ENCODE results near the gene DLEC1. TPM values are rescaled to one million over a fixed set of nuclear protein-coding genes. Genes with fewer than 3 reads are reported as not detected.
A peak's percentile ranks its signal among the peaks of the same experiment; 100 is the strongest.

Gene DLEC1
- total RNA-seq, 4 donors from 2014 or later: 0.44 to 1.7 (median 1.5) TPM

DNA sequence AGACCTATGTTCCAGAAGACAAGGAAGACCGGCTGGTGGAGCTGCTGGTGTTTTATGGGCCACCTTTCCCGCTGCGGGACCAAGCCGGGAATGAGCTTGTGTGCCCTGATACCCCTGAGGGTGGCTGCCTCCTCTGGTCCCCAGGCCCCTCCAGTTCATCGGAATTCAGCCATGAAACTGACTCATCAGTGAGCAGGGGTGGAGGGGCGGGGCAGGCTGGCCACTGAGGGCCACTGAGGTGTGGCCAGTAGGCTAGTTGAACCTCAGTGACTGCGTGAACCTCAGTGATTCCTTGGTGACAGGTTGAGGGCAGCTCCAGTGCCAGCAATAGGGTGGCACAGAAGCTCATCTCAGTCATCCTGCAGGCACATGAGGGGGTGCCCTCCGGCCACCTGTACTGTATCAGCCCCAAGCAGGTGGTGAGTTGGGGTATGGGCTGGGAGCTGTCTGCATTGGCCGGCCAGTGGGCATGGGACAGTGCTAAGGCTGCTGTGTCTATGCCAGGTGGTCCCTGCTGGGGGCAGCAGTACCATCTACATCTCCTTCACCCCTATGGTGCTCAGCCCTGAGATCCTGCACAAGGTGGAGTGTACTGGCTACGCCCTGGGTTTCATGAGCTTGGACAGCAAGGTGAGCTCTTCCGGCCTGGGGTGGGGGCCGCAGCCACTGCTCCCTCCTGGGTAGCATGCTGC lies 77.6 kb downstream of the DLEC1 start:
- Histone ChIP-seq H3K27me3 (no peaks in the 10 kb centered on the region), H3K27ac (no peak overlapping the region), H3K4me3 (replicated peaks in 1 of 3) (no peak overlapping the region), H3K4me1 (no peaks in the 10 kb centered on the region), H3K36me3 (peaks cover 2 to 4% of the 10 kb centered on the region in 2 donors), H3K9me3 (no peaks in the 10 kb centered on the region)
- 83 to 93% methylated on average over 6 to 9 of the region's 12 CpGs for WGBS, 2 donors
- no peak for DNase-seq
- intact Hi-C loops (cut with DNase I): no loop called here
- no peak for TF ChIP-seq POLR2A (IDR thresholded peaks at IDR 0.05)
- TF ChIP-seq, protein P1, sequence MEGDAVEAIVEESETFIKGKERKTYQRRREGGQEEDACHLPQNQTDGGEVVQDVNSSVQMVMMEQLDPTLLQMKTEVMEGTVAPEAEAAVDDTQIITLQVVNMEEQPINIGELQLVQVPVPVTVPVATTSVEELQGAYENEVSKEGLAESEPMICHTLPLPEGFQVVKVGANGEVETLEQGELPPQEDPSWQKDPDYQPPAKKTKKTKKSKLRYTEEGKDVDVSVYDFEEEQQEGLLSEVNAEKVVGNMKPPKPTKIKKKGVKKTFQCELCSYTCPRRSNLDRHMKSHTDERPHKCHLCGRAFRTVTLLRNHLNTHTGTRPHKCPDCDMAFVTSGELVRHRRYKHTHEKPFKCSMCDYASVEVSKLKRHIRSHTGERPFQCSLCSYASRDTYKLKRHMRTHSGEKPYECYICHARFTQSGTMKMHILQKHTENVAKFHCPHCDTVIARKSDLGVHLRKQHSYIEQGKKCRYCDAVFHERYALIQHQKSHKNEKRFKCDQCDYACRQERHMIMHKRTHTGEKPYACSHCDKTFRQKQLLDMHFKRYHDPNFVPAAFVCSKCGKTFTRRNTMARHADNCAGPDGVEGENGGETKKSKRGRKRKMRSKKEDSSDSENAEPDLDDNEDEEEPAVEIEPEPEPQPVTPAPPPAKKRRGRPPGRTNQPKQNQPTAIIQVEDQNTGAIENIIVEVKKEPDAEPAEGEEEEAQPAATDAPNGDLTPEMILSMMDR (IDR thresholded peaks at IDR 0.05): no peak

DNA sequence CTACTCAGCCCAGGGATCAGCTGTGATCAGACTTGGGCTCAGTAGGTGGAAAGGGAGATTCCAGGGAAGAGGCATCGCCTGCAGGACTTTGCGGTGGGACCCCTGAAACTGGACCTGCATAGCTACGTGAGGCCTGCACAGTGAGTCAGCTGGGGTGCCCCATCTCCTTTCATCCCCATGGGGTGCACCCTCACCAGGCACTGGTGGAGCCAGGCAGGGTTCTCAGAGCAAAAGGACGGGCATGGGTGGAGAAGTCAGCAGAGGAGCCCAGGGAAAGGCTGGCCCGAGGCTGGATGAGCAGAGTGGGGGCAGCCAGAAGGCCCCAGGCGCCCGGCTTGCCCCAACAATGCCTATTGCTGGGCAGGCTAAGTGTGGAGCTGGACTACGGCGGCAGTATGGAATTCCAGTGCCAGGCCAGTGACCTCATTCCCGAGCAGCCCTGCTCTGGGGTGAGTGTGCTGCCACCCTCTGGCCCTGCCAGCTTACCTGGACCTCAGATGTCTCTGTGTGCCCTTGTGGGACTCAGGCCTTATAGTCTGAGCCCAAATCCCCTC lies 78.2 kb downstream of the DLEC1 start:
- H3K9me3 ChIP-seq: no peaks in the 10 kb centered on the region
- peak in 1 of 2 donors; percentile 29 for DNase-seq

DNA sequence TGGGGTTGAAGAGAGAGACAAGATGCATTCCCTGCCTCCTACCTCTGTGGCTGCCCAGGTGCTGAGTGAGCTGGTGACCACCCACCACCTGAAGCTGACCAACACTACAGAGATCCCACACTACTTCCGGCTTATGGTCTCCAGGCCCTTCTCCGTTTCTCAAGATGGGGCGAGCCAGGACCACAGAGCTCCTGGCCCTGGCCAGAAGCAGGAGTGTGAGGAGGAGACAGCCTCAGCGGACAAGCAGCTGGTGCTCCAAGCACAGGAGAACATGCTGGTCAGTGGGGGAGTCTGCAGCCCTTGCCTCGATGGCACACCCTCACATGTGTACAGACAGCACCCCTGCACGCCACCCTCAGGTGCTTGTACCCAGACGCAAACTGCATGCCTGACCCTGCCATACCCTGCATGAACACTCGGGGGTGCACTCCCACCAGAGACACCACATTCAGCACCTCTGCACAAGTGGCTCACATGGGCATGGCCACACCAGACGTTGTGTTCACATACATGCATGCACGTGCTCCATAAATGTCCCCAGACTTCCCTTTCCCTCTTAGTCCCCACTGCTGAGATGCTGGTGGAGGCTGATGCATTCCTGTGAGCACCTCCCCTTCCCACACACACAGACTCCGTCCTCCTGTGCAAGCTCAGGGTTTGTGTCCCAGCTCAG lies 78.9 kb downstream of the DLEC1 start:
- Histone ChIP-seq H3K4me3 (replicated peaks in 1 of 3) (no peak overlapping the region), H3K27me3 (no peaks in the 10 kb centered on the region), H3K36me3 (peaks cover 14 to 17% of the 10 kb centered on the region in 2 donors), H3K27ac (no peak overlapping the region), H3K4me1 (no peaks in the 10 kb centered on the region), H3K9me3 (no peaks in the 10 kb centered on the region)
- WGBS, 2 donors: 38 to 92% methylated on average over 5 to 7 of the region's 11 CpGs
- DNase-seq: peak; percentile 65 to 70
- TF ChIP-seq, protein P1 (IDR thresholded peaks at IDR 0.05): peak; percentile 30 to 84 (median 70)
- TF ChIP-seq POLR2A (IDR thresholded peaks at IDR 0.05): no peak
- intact Hi-C loops (cut with DNase I): no loop called here

More for the DNA sequence above, 78.2 kb downstream of the DLEC1 start:
- Histone ChIP-seq H3K27ac (no peak overlapping the region), H3K27me3 (no peaks in the 10 kb centered on the region), H3K4me1 (no peaks in the 10 kb centered on the region), H3K36me3 (peaks cover 8 to 10% of the 10 kb centered on the region in 2 donors), H3K4me3 (replicated peaks in 1 of 3) (no peak overlapping the region)
- intact Hi-C loops (cut with DNase I): no loop called here
- TF ChIP-seq, protein P1 (IDR thresholded peaks at IDR 0.05): no peak
- no peak for TF ChIP-seq POLR2A (IDR thresholded peaks at IDR 0.05)
- WGBS, 2 donors: 84 to 92% methylated on average over 7 to 8 of the region's 10 CpGs

DNA sequence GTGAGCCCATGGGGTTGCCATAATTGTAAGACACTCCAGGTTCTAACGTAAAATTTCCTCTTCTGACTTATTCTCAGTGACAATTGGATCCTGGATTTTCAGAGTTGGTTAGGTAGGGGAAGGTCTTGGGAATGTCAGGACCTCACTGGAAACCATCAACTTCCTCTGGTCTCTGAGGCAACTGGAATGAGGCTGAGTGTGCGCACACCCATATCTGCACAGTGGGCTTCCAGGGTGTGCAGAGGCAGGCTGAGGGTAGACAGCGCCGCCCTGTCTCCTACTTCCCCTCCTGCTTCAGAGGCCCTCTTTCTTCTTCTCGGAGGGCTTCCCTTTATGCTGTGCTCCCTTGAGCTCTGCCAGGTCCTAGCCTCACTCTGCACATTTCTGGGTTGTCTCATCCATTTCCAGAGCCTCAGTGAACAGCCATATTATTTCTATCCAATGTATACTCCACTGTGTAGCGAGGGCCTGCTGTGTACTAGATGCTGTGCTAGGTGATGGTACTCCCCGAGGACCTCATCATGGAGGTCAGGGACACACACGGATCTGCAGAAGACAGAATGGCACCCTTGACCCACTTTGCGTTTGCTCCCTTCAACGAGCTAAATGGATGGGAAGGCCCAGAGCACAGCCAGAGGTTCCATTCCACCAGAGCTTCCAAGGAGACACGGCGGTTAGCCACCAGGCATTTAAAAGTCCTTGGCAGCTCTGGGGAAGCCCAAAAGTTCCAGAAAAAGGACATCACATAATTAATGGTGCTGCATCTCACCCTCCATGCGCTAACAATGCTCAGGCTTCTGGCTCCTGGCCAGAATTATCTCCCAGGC lies 79.6 kb downstream of the DLEC1 start:
- intact Hi-C loops (cut with DNase I): no loop called here
- H3K4me3 ChIP-seq (replicated peaks in 1 of 3): no peak overlapping the region
- H3K9me3 ChIP-seq: no peaks in the 10 kb centered on the region
- DNase-seq: no peak
- TF ChIP-seq POLR2A (IDR thresholded peaks at IDR 0.05): no peak
- H3K27me3 ChIP-seq: no peaks in the 10 kb centered on the region
- H3K4me1 ChIP-seq: no peaks in the 10 kb centered on the region
- H3K27ac ChIP-seq: no peak overlapping the region
- 88 to 90% methylated on average over 13 of the region's 13 CpGs for WGBS, 2 donors
- H3K36me3 ChIP-seq: peaks cover 22 to 24% of the 10 kb centered on the region in 2 donors

DNA sequence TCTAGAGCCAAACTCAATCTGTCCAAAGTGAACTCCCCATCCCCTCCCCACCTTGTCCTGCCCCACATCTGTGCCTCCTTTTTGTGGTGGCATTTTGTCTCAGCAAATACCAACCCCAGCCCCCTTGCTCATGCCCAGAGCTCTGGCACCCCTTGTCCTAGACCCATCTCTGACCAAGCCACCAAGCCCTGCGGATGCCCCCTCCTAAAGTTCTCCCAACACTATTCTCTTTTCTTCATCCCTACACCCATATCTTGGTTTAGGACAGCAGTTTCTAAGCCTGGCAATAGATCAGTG lies 80.2 kb downstream of the DLEC1 start:
- intact Hi-C loops (cut with DNase I): no loop called here
- no peaks in the 10 kb centered on the region for H3K9me3 ChIP-seq
- no peak overlapping the region for H3K27ac ChIP-seq
- H3K36me3 ChIP-seq: peaks cover 26 to 28% of the 10 kb centered on the region in 2 donors
- no peaks in the 10 kb centered on the region for H3K27me3 ChIP-seq
- WGBS, 2 donors: 97 to 100% methylated on average over 1 of the region's 1 CpG
- no peak overlapping the region for H3K4me3 ChIP-seq (replicated peaks in 1 of 3)
- no peaks in the 10 kb centered on the region for H3K4me1 ChIP-seq
- TF ChIP-seq POLR2A (IDR thresholded peaks at IDR 0.05): no peak
- TF ChIP-seq, protein P1 (IDR thresholded peaks at IDR 0.05): no peak
- no peak for DNase-seq
